Gastrocnemius medialis (tissue), 4 donors: ENCODE data around the gene BIVM. TPM values are rescaled to one million over a fixed set of nuclear protein-coding genes. Genes with fewer than 3 reads are reported as not detected.
A peak's percentile ranks its signal among the peaks of the same experiment; 100 is the strongest.

ENCODE experiments used
- ATAC-seq, 2 donors: fragments of 150-250 bp; one replicate each; pipeline ENCODE4 v1.9.1; 2016
- DNase-seq, 2 donors: peaks; one replicate each; pipeline ENCODE4 v3.0.0-alpha.2; 2019
- H3K27ac ChIP-seq, 4 donors: fragments of 200-600 bp; sonication (generic); 1 replicate in 1 of 4; 2 replicates in 3 of 4; pipeline ENCODE4 v1.5.1; 2016 to 2018; ENCODE audit warnings: mild to moderate bottlenecking in 2 of 4, moderate library complexity in 1 of 4
- H3K27me3 ChIP-seq, 3 donors: fragments of 200-600 bp; sonication (generic) in 2 of 3; 1 replicate in 1 of 3; 2 replicates in 2 of 3; pipeline versions ENCODE4 v1.5.1 to v1.6.0; 2016 to 2019; ENCODE audit warnings: mild to moderate bottlenecking in 1 of 3, moderate library complexity in 1 of 3
- H3K36me3 ChIP-seq, 2 donors: fragments of 200-600 bp; sonication (generic) in 1 of 2; one replicate each; pipeline ENCODE4 v1.5.1; 2017 to 2018
- H3K4me1 ChIP-seq, 2 donors: fragments of 200-600 bp; sonication (generic) in 1 of 2; one replicate each; pipeline ENCODE4 v1.5.1; 2016 to 2017; ENCODE audit warnings: mild to moderate bottlenecking in 2 of 2
- H3K4me3 ChIP-seq, 4 donors: fragments of 200-600 bp; sonication (generic) in 3 of 4; 1 replicate in 1 of 4; 2 replicates in 3 of 4; pipeline ENCODE4 v1.5.1; 2016 to 2019; ENCODE audit warnings: mild to moderate bottlenecking in 2 of 4
- H3K9me3 ChIP-seq, 3 donors: fragments of 200-600 bp; sonication (generic) in 2 of 3; 1 replicate in 1 of 3; 2 replicates in 2 of 3; pipeline ENCODE4 v1.5.1; 2016 to 2019
- POLR2A ChIP-seq, 2 donors: fragments of 450-650 bp; IDR thresholded peaks; one replicate each; pipeline ENCODE4 v1.6.1; 2017; ENCODE audit warnings: antibody characterized with exemption in 2 of 2, mild to moderate bottlenecking in 2 of 2, moderate library complexity in 2 of 2
- in situ Hi-C, 4 donors: fragments of 200-750 bp; cut with MboI; loops; one replicate each; pipeline versions ENCODE4 v1.15.0 to v1.8.0; 2017; ENCODE audit warnings: low sequenced_read_pairs in 4 of 4
- intact Hi-C: fragments of 100-400 bp; cut with DNase I; formaldehyde crosslinking; loops from one replicate; pipeline ENCODE4 v1.15.1; 2023; ENCODE audit warnings: low total_unique reads
- total RNA-seq, 4 donors: library from RNA; depleted of rRNA; stranded (reverse); fragments of >200 nt; gene quantifications; one replicate each; pipeline versions ENCODE4 v1.1.0 to v1.2.3, GENCODE V29; 2016
- TF ChIP-seq, protein P1 (sequence below), 5 experiments: fragments of 450-650 bp in 3 of 5; fragments of 200-600 bp in 2 of 5; sonication (generic) in 2 of 5; IDR thresholded peaks in 4 of 5; conservative IDR thresholded peaks in 1 of 5; 1 replicate in 4 of 5; 2 replicates in 1 of 5; pipeline ENCODE4 v1.5.1; 2016 to 2019; ENCODE audit warnings: antibody characterized with exemption in 5 of 5, mild to moderate bottlenecking in 3 of 5, moderate library complexity in 3 of 5

The BIVM gene
- total RNA-seq, 4 donors from 2014 or later, result 14.2 to 25.1 (median 21.1) TPM

DNA sequence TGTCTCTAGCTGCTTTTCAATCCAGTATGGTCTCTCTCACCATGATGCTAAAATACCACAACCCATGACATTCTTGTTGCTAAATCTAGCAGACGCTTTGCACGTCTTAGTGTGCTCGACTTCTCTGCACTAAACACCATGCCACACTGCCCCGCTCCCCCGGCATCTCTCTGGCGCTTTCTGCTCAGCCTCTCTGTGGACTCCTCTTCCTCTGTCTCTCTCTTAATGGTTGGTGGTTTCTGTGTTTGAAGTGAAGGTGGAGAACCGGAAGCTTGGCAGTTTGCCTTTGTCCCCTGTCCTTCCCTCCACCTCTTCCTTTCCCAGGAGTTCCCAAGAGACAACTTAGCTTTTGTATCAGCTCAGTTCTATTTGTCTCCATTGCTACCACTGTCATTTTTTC lies 55.8 kb downstream of the BIVM start:
- H3K36me3 ChIP-seq, result peaks cover 0 to 51% of the 10 kb centered on the region in 2 donors

DNA sequence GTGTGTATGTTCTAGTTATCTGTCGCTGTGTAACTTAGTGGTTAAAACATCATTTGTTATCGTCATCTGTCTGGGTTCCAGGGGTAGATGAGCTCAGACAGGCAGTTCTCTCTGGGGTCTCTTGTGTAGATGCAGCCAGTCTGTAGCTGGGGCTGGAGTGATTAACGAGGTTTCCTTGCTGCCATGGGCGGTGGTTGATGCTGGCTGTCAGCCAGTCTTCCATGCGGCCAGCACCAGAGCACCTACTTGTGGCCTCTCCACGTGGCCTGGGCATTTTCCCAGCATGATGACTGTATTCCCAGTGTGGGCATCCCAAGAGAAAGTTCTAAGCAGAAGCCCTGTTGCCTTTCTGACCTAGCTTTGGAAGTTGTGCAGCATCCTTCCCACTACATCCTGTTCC lies 57.6 kb downstream of the BIVM start:
- Histone ChIP-seq H3K36me3 (peaks cover 0 to 69% of the 10 kb centered on the region in 2 donors), H3K4me1 (no peaks in the 10 kb centered on the region), H3K27ac (peak overlapping the region in 1 of 4 donors; percentile 39), H3K4me3 (no peak overlapping the region), H3K9me3 (no peaks in the 10 kb centered on the region), H3K27me3 (no peaks in the 10 kb centered on the region)
- ATAC-seq (peak; percentile 60 to 82), DNase-seq (peak; percentile 17 to 67)
- intact Hi-C loops (no loop called here), in situ Hi-C loops (loop anchor here in 1 of 4 donors (10.0 kb wide), 1 partner anchor 282 kb away; no protein-coding TSS in a partner anchor)
- no peak for TF ChIP-seq POLR2A (IDR thresholded peaks at IDR 0.05)
- TF ChIP-seq, protein P1, sequence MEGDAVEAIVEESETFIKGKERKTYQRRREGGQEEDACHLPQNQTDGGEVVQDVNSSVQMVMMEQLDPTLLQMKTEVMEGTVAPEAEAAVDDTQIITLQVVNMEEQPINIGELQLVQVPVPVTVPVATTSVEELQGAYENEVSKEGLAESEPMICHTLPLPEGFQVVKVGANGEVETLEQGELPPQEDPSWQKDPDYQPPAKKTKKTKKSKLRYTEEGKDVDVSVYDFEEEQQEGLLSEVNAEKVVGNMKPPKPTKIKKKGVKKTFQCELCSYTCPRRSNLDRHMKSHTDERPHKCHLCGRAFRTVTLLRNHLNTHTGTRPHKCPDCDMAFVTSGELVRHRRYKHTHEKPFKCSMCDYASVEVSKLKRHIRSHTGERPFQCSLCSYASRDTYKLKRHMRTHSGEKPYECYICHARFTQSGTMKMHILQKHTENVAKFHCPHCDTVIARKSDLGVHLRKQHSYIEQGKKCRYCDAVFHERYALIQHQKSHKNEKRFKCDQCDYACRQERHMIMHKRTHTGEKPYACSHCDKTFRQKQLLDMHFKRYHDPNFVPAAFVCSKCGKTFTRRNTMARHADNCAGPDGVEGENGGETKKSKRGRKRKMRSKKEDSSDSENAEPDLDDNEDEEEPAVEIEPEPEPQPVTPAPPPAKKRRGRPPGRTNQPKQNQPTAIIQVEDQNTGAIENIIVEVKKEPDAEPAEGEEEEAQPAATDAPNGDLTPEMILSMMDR (IDR thresholded peaks at IDR 0.05 in 4 of 5, conservative IDR thresholded peaks at IDR 0.05 in 1 of 5), result no peak

More for the DNA sequence above, 55.8 kb downstream of the BIVM start:
- DNase-seq (no peak), ATAC-seq (no peak)
- Histone ChIP-seq H3K27me3 (no peaks in the 10 kb centered on the region), H3K9me3 (no peaks in the 10 kb centered on the region), H3K4me3 (no peak overlapping the region), H3K27ac (no peak overlapping the region), H3K4me1 (no peaks in the 10 kb centered on the region)
- in situ Hi-C loops (loop anchor here in 1 of 4 donors (10.0 kb wide), 1 partner anchor 280 kb away; no protein-coding TSS in a partner anchor), intact Hi-C loops (no loop called here)
- TF ChIP-seq POLR2A (IDR thresholded peaks at IDR 0.05), result no peak
- TF ChIP-seq, protein P1 (IDR thresholded peaks at IDR 0.05 in 4 of 5, conservative IDR thresholded peaks at IDR 0.05 in 1 of 5), result no peak

DNA sequence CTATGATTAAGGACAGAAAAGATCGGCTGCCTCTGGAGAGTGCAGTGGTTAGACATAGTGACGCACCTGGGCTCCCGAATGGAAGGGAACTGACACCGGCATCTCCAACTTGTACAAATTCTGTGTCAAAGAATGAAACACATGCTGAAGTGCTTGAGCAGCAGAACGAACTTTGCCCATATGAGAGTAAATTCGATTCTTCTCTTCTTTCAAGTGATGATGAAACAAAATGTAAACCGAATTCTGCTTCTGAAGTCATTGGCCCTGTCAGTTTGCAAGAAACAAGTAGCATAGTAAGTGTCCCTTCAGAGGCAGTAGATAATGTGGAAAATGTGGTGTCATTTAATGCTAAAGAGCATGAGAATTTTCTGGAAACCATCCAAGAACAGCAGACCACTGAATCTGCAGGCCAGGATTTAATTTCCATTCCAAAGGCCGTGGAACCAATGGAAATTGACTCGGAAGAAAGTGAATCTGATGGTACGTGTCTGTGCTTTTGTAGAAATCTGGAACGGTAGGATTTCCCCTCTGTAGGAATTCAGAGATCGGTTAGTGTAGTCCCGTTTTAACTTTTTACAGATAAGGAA lies 63.8 kb downstream of the BIVM start:
- H3K4me3 ChIP-seq, result no peak overlapping the region
- DNase-seq (no peak), ATAC-seq (no peak)
- no peaks in the 10 kb centered on the region for H3K27me3 ChIP-seq
- intact Hi-C loops, result loop anchor here (2.0 kb wide), 1 partner anchor 18 kb away; no protein-coding TSS in a partner anchor
- H3K4me1 ChIP-seq, result peaks cover 20 to 23% of the 10 kb centered on the region in 2 donors
- no peaks in the 10 kb centered on the region for H3K9me3 ChIP-seq
- in situ Hi-C loops, result no loop called here
- peaks cover 0 to 91% of the 10 kb centered on the region in 2 donors for H3K36me3 ChIP-seq
- TF ChIP-seq POLR2A (IDR thresholded peaks at IDR 0.05), result no peak
- TF ChIP-seq, protein P1 (IDR thresholded peaks at IDR 0.05 in 4 of 5, conservative IDR thresholded peaks at IDR 0.05 in 1 of 5), result no peak
- H3K27ac ChIP-seq, result peak overlapping the region; percentile 49 to 79 (median 68)

DNA sequence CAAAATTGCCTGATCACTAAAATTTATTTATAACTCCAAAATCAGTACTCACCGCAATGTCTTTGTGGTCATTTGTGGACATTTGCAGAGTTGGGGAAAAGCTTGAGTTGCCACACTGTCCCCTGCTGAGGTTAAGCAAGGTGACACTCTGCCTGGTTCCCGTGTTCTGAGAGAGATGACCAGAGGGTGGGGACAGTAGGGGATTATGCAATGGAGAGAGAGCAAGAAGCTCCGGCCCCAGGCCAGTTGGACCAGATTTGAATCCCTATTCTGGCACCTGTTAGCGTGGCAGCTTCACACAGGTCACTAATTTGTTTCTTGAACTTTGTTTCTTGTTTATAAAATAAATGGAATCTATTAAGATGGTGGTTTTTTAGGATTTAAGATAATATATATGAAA lies 64.7 kb downstream of the BIVM start:
- Histone ChIP-seq H3K9me3 (no peaks in the 10 kb centered on the region), H3K4me3 (no peak overlapping the region), H3K27ac (peak overlapping the region; percentile 49 to 79 (median 68)), H3K4me1 (peaks cover 24 to 30% of the 10 kb centered on the region in 2 donors), H3K27me3 (no peaks in the 10 kb centered on the region), H3K36me3 (peaks cover 0 to 89% of the 10 kb centered on the region in 2 donors)
- intact Hi-C loops, result loop anchor here (2.0 kb wide), 1 partner anchor 19 kb away; no protein-coding TSS in a partner anchor
- TF ChIP-seq, protein P1 (IDR thresholded peaks at IDR 0.05 in 4 of 5, conservative IDR thresholded peaks at IDR 0.05 in 1 of 5), result no peak
- TF ChIP-seq POLR2A (IDR thresholded peaks at IDR 0.05), result no peak
- DNase-seq (peak; percentile 84 to 93), ATAC-seq (peak; percentile 100)
- in situ Hi-C loops, result no loop called here
